Ecto neural progenitor cell (in vitro differentiated cells): ENCODE data around the gene SERINC2.

ENCODE experiments used
- DNase-seq: peaks from one replicate; pipeline ENCODE4 v3.0.0-alpha.2; 2018; ENCODE audit warnings: low spot score

Gene SERINC2

GRCh38 chr1:31434101-31434871, 21.3 kb downstream of the SERINC2 start:
- DNase-seq = no peak

GRCh38 chr1:31434979-31435378, 22.0 kb downstream of the SERINC2 start:
- DNase-seq = no peak

- DNase-seq = no peak
Measured at GRCh38 chr1:31435471-31436409, 22.7 kb downstream of the SERINC2 start.

- no peak for DNase-seq
Measured at GRCh38 chr1:31436596-31437432, 23.8 kb downstream of the SERINC2 start.

GRCh38 chr1:31437433-31438037, 24.5 kb downstream of the SERINC2 start:
- DNase-seq = no peak

- DNase-seq = no peak
Measured at GRCh38 chr1:31439276-31439675, 26.3 kb downstream of the SERINC2 start.

GRCh38 chr1:31441073-31441472, 28.1 kb downstream of the SERINC2 start:
- no peak for DNase-seq

- no peak for DNase-seq
Measured at GRCh38 chr1:31441558-31441957, 28.5 kb downstream of the SERINC2 start.

- DNase-seq = no peak
Measured at GRCh38 chr1:31441970-31442647, 29.1 kb downstream of the SERINC2 start.

GRCh38 chr1:31442648-31442994, 29.6 kb downstream of the SERINC2 start:
- no peak for DNase-seq

GRCh38 chr1:31443673-31444072, 30.7 kb downstream of the SERINC2 start:
- DNase-seq = no peak

- no peak for DNase-seq
Measured at GRCh38 chr1:31444725-31445448, 31.9 kb downstream of the SERINC2 start.

- DNase-seq = no peak
Measured at GRCh38 chr1:31445951-31446350, 32.9 kb downstream of the SERINC2 start.

- no peak for DNase-seq
Measured at GRCh38 chr1:31447210-31447609, 34.2 kb downstream of the SERINC2 start.

- DNase-seq = no peak
Measured at GRCh38 chr1:31453384-31454079, 40.5 kb downstream of the SERINC2 start.

GRCh38 chr1:31458287-31458896, 45.4 kb downstream of the SERINC2 start:
- DNase-seq = no peak

- DNase-seq = no peak
Measured at GRCh38 chr1:31460027-31460426, 47.0 kb downstream of the SERINC2 start.

GRCh38 chr1:31467005-31467674, 54.1 kb downstream of the SERINC2 start:
- DNase-seq = no peak

- no peak for DNase-seq
Measured at GRCh38 chr1:31470794-31471315, 57.8 kb downstream of the SERINC2 start.
